HepG2 (cell line): ENCODE data around the gene BIN1. TPM values are rescaled to one million over a fixed set of nuclear protein-coding genes. Genes with fewer than 3 reads are reported as not detected.
A peak's percentile ranks its signal among the peaks of the same experiment; 100 is the strongest.

Experiments used
- ATAC-seq: fragments of 200-7000 bp; cut with Tn5 transposase; 3 replicates; pipeline ENCODE4 v1.9.1; 2020; ENCODE audit warnings: mild to moderate bottlenecking, moderate library complexity
- BruUV-seq: library from RNA; stranded (reverse); fragments of 400-500 nt; replicated peaks from 2 replicates; lab custom pipeline; 2021; lab: Mats Ljungman, UMichigan
- CTCF ChIA-PET: fragments of 300-600 bp; formaldehyde crosslinking; extraction: SDS; loops from one replicate; lab custom pipeline; 2021; ENCODE audit warnings: low total read pairs, inconsistent platforms, low intra/inter-chr PET ratio; lab: Yijun Ruan, JAX
- POLR2A ChIA-PET: fragments of 350-600 bp; sonication (Branson Sonifier 250); formaldehyde crosslinking; loops from one replicate; lab custom pipeline; 2020; ENCODE audit warnings: antibody characterized with exemption, inconsistent platforms; lab: Yijun Ruan, JAX
- DNase-seq: peaks from one replicate; pipeline ENCODE4 v3.0.0-alpha.2; 2015; ENCODE audit warnings: low spot score
- FAIRE-seq: peaks from 3 replicates; lab custom pipeline; 2011; peaks lifted over from hg19 to GRCh38; lab: Jason Lieb, UNC
- H2AFZ ChIP-seq: one replicate; pipeline ENCODE4 v1.6.1; 2011; ENCODE audit warnings: low read length, inconsistent platforms
- H3K27ac ChIP-seq: fragments of 300-600 bp; 3 replicates; pipeline ENCODE4 v1.8.0; 2011; ENCODE audit warnings: mixed run types, mild to moderate bottlenecking, mixed read lengths, low read length, inconsistent platforms; ENCODE audit not compliant: insufficient read depth; ENCODE audit errors: extremely low read length
- H3K27me3 ChIP-seq, 2 experiments: fragments of 200-600 bp in 1 of 2; 2 replicates in 1 of 2; 3 replicates in 1 of 2; pipeline versions ENCODE4 v1.6.0 to v1.8.0; 2011; ENCODE audit warnings: low read length in 2 of 2, mild to moderate bottlenecking in 2 of 2, moderate library complexity in 2 of 2, inconsistent platforms in 1 of 2; ENCODE audit not compliant: insufficient read depth in 2 of 2, control insufficient read depth in 1 of 2
- H3K36me3 ChIP-seq, 2 experiments: fragments of 200-600 bp in 1 of 2; replicated peaks in 1 of 2; 2 replicates in 1 of 2; 3 replicates in 1 of 2; pipeline versions ENCODE4 v1.5.1 to v1.8.0; 2011; ENCODE audit warnings: low read length in 2 of 2, inconsistent platforms in 1 of 2; ENCODE audit not compliant: insufficient read depth in 2 of 2, control insufficient read depth in 1 of 2
- H3K4me1 ChIP-seq: 2 replicates; pipeline ENCODE4 v1.5.1; 2012; ENCODE audit warnings: low read length, inconsistent platforms; ENCODE audit not compliant: insufficient read depth
- H3K4me2 ChIP-seq: 2 replicates; pipeline ENCODE4 v1.6.0; 2011; ENCODE audit warnings: low read depth, low read length, inconsistent platforms
- H3K4me3 ChIP-seq, 3 experiments: fragments of 200-600 bp in 1 of 3; sonication (generic), shearing (Covaris generic) in 1 of 3; replicated peaks in 1 of 3; 2 replicates each; pipeline ENCODE4 v1.5.1; 2011 to 2016; ENCODE audit warnings: low read length in 3 of 3, inconsistent platforms in 2 of 3, low read depth in 2 of 3, mild to moderate bottlenecking in 2 of 3, control low read depth in 1 of 3, mixed read lengths in 1 of 3; ENCODE audit not compliant: insufficient read depth in 1 of 3
- H3K79me2 ChIP-seq: one replicate; pipeline ENCODE4 v1.6.1; 2011; ENCODE audit warnings: low read length, inconsistent platforms; ENCODE audit not compliant: insufficient read depth
- H3K9ac ChIP-seq: 2 replicates; pipeline ENCODE4 v1.6.0; 2011; ENCODE audit warnings: mild to moderate bottlenecking, low read depth, low read length, inconsistent platforms; ENCODE audit not compliant: insufficient read depth
- H3K9me3 ChIP-seq: 2 replicates; pipeline ENCODE4 v1.5.1; 2012; ENCODE audit warnings: mild to moderate bottlenecking, low read length
- H4K20me1 ChIP-seq: 2 replicates; pipeline ENCODE4 v1.6.0; 2011; ENCODE audit warnings: inconsistent platforms, mild to moderate bottlenecking, low read length, moderate library complexity; ENCODE audit not compliant: insufficient read depth
- HOXA7 ChIP-seq: sonication (generic); formaldehyde crosslinking; IDR thresholded peaks from 2 replicates; pipeline ENCODE4 v1.8.1; 2022; ENCODE audit warnings: mild to moderate bottlenecking, missing genetic modification reagents, moderate library complexity
- KLF9 ChIP-seq: IDR thresholded peaks from 2 replicates; pipeline ENCODE4 v1.6.1; 2016; ENCODE audit warnings: low read depth
- MTERF4 ChIP-seq: sonication (generic); formaldehyde crosslinking; IDR thresholded peaks from 2 replicates; pipeline ENCODE4 v1.8.0; 2023; ENCODE audit warnings: mild to moderate bottlenecking, missing genetic modification reagents
- NFKB2 ChIP-seq: sonication (generic); formaldehyde crosslinking; IDR thresholded peaks from 2 replicates; pipeline ENCODE4 v1.4.0; 2020; ENCODE audit warnings: missing genetic modification reagents, borderline replicate concordance
- SMARCC2 ChIP-seq: fragments of 450-650 bp; IDR thresholded peaks from 2 replicates; pipeline ENCODE4 v1.6.1; 2017; ENCODE audit warnings: antibody characterized with exemption, mild to moderate bottlenecking
- SRY ChIP-seq: sonication (generic); formaldehyde crosslinking; IDR thresholded peaks from 2 replicates; pipeline ENCODE4 v1.8.0; 2022; ENCODE audit warnings: mild to moderate bottlenecking, missing genetic modification reagents
- TBP ChIP-seq: sonication (generic); formaldehyde crosslinking; IDR thresholded peaks from 2 replicates; pipeline ENCODE4 v1.5.0; 2020; ENCODE audit warnings: missing genetic modification reagents
- TCF7 ChIP-seq: sonication (generic); IDR thresholded peaks from 2 replicates; pipeline ENCODE4 v1.6.1; 2016; ENCODE audit warnings: antibody characterized with exemption, low read depth
- ZBTB1 ChIP-seq: sonication (generic); formaldehyde crosslinking; IDR thresholded peaks from 2 replicates; pipeline ENCODE4 v1.4.0; 2020; ENCODE audit warnings: missing genetic modification reagents, borderline replicate concordance
- ZMYM2 ChIP-seq: sonication (generic); formaldehyde crosslinking; IDR thresholded peaks from 2 replicates; pipeline ENCODE4 v1.8.0; 2022; ENCODE audit warnings: mild to moderate bottlenecking, missing genetic modification reagents
- ZNF142 ChIP-seq: sonication (generic); formaldehyde crosslinking; IDR thresholded peaks from 2 replicates; pipeline ENCODE4 v1.4.0; 2020; ENCODE audit warnings: missing genetic modification reagents
- ZNF24 ChIP-seq: fragments of 450-650 bp; IDR thresholded peaks from 2 replicates; pipeline ENCODE4 v1.6.1; 2017; ENCODE audit warnings: antibody characterized with exemption, mild to moderate bottlenecking
- ZNF740 ChIP-seq: sonication (generic); formaldehyde crosslinking; IDR thresholded peaks from 2 replicates; pipeline ENCODE4 v1.4.0; 2020; ENCODE audit warnings: missing genetic modification reagents
- ZNF781 ChIP-seq: sonication (generic); formaldehyde crosslinking; IDR thresholded peaks from 2 replicates; pipeline ENCODE4 v1.5.1; 2020; ENCODE audit warnings: borderline replicate concordance, mild to moderate bottlenecking, missing genetic modification reagents; ENCODE audit errors: not compliant biosample characterization
- ZSCAN5A ChIP-seq: sonication (generic); formaldehyde crosslinking; IDR thresholded peaks from 2 replicates; pipeline ENCODE4 v1.8.0; 2022; ENCODE audit warnings: mild to moderate bottlenecking, missing genetic modification reagents, borderline replicate concordance
- WGBS: methylation state at CpG from one replicate; pipeline ENCODE4 v1.1.6; 2017; ENCODE audit warnings: low lambda C conversion rate; 5-methylcytosine and 5-hydroxymethylcytosine counted together
- in situ Hi-C: cut with HindIII; loops from 2 replicates; pipeline ENCODE4 v1.10.0; 2017; ENCODE audit warnings: low pct_unique_long_range_greater_than_20kb; ENCODE audit not compliant: extremely low pct_ligation_motif_present
- intact Hi-C: fragments of 100-400 bp; cut with micrococcal nuclease; formaldehyde crosslinking; loops from one replicate; pipeline ENCODE4 v1.10.0; 2022; ENCODE audit not compliant: unreplicated experiment
- polyA plus RNA-seq, 8 experiments: library from polyadenylated mRNA; depleted of rRNA in 3 of 8; stranded (reverse) in 7 of 8; unstranded in 1 of 8; fragments of >200 nt; fragmentation: Illumina TruSeq in 4 of 8; extraction: Trizol in 4 of 8; gene quantifications; 2 replicates each; pipeline versions ENCODE4 v1.2.1 to v1.2.3, GENCODE V29; 2011 to 2016; ENCODE audit warnings: low read depth in 4 of 8, missing spikeins in 1 of 8, mixed read lengths in 1 of 8; ENCODE audit not compliant: insufficient read depth in 1 of 8
- total RNA-seq, 5 experiments: library from RNA; depleted of rRNA; stranded (reverse); fragments of >200 nt; fragmentation: Illumina TruSeq; extraction: Trizol; gene quantifications; 2 replicates each; pipeline ENCODE4 v1.2.3, GENCODE V29; 2016; ENCODE audit warnings: low read depth in 1 of 5

The BIN1 gene
- total and polyA plus RNA-seq, 2 of the 13 experiments (the other 11 are each of a cell fraction or from before 2014, with no cell fraction given), result 0.93 to 1.2 TPM

- 0 out of 2 replicates have a peak, but pooled peaks have one; percentile 4 for TF ChIP-seq NFKB2 (CRISPR knock-in tag)
- TF ChIP-seq TCF7, result 0 out of 2 replicates have a peak, but pooled peaks have one; percentile 3
- no peak for TF ChIP-seq ZNF781
- TF ChIP-seq MTERF4 (CRISPR knock-in tag), result no peak
- no peak for TF ChIP-seq KLF9 (CRISPR knock-in tag)
These were observed at the start of gene BIN1 (continued) for GRCh38 chr2:127106991-127107621.

GRCh38 chr2:127155947-127156346, 49.0 kb upstream of the BIN1 start:
- H3K4me1 ChIP-seq, result no peaks in the 10 kb centered on the region
- H3K4me3 ChIP-seq, result no peak overlapping the region
- peaks cover 0 to 23% of the 10 kb centered on the region in 2 experiments; a peak in 2 of 5 replicates for H3K27me3 ChIP-seq
- H3K36me3 ChIP-seq, result no peaks in the 10 kb centered on the region
- no peak overlapping the region for H3K9ac ChIP-seq
- peaks cover 5% of the 10 kb centered on the region for H3K9me3 ChIP-seq
- in situ Hi-C loops, result no loop called here
- ATAC-seq (no peak), DNase-seq (no peak), FAIRE-seq (no peak)
- BruUV-seq, result no TSS peak
- WGBS, result 0% methylated on average over 2 of the region's 2 CpGs
- H3K27ac ChIP-seq, result no peak overlapping the region
- intact Hi-C loops, result no loop called here
- no peak overlapping the region for H2AFZ ChIP-seq
- no peaks in the 10 kb centered on the region for H4K20me1 ChIP-seq
- H3K79me2 ChIP-seq, result no peaks in the 10 kb centered on the region
- H3K4me2 ChIP-seq, result no peak overlapping the region
- ChIA-PET POLR2A (no interaction called here), CTCF (no interaction called here)
- no peak for TF ChIP-seq ZMYM2 (CRISPR knock-in tag)
- no peak for TF ChIP-seq ZBTB1 (CRISPR knock-in tag)
- no peak for TF ChIP-seq HOXA7 (CRISPR knock-in tag)
- TF ChIP-seq SRY (CRISPR knock-in tag), result no peak
- no peak for TF ChIP-seq ZSCAN5A (CRISPR knock-in tag)
- no peak for TF ChIP-seq ZNF740 (CRISPR knock-in tag)
- TF ChIP-seq ZNF24, result no peak
- TF ChIP-seq TBP (CRISPR knock-in tag), result no peak
- no peak for TF ChIP-seq SMARCC2
- no peak for TF ChIP-seq ZNF142 (CRISPR knock-in tag)
